HTR-8/SVneo (cell line): ENCODE results near the gene NCAPG.

ENCODE experiments used
- DNase-seq: peaks from one replicate; pipeline ENCODE4 v3.0.0; 2011; ENCODE audit warnings: low spot score, mixed read lengths; ENCODE audit not compliant: insufficient read length
- FAIRE-seq: peaks from 2 replicates; lab custom pipeline; 2011; peaks lifted over from hg19 to GRCh38; lab: Jason Lieb, UNC

NCAPG gene

GRCh38 chr4:17867276-17867675 is 56.5 kb downstream of the NCAPG start:
- FAIRE-seq (no peak), DNase-seq (no peak)

- DNase-seq (no peak), FAIRE-seq (no peak)
Measured at GRCh38 chr4:17869327-17869726, 58.5 kb downstream of the NCAPG start.

- FAIRE-seq (no peak), DNase-seq (no peak)
Measured at GRCh38 chr4:17875402-17876070, 64.8 kb downstream of the NCAPG start.

- FAIRE-seq: no peak
- no peak for DNase-seq
Measured at GRCh38 chr4:17876943-17877342, 66.2 kb downstream of the NCAPG start.

GRCh38 chr4:17877661-17878060 is 66.9 kb downstream of the NCAPG start:
- DNase-seq (no peak), FAIRE-seq (no peak)

- FAIRE-seq: no peak
- no peak for DNase-seq
Measured at GRCh38 chr4:17884063-17884462, 73.3 kb downstream of the NCAPG start.

- no peak for FAIRE-seq
- DNase-seq: no peak
Measured at GRCh38 chr4:17884511-17884910, 73.7 kb downstream of the NCAPG start.

- FAIRE-seq (no peak), DNase-seq (no peak)
Measured at GRCh38 chr4:17889692-17890091, 78.9 kb downstream of the NCAPG start.

- no peak for FAIRE-seq
- DNase-seq: no peak
Measured at GRCh38 chr4:17894421-17894820, 83.6 kb downstream of the NCAPG start.
